K562 (cell line): Measurements from ENCODE around the gene NBR1. TPM values are rescaled to one million over a fixed set of nuclear protein-coding genes. Genes with fewer than 3 reads are reported as not detected.

ENCODE experiments used
- ARID1B ChIP-seq: fragments of 450-650 bp; IDR thresholded peaks from 2 replicates; pipeline ENCODE4 v1.6.1; 2016; ENCODE audit warnings: antibody characterized with exemption, mild to moderate bottlenecking, inconsistent platforms
- CBX8 ChIP-seq: fragments of 200-600 bp; sonication (generic); IDR thresholded peaks from 2 replicates; pipeline ENCODE4 v1.6.1; 2012; ENCODE audit warnings: borderline replicate concordance, mixed run types, low read depth, mild to moderate bottlenecking, moderate library complexity, mixed read lengths, low read length, control low read depth, inconsistent platforms; ENCODE audit not compliant: poor library complexity, severe bottlenecking; ENCODE audit errors: extremely low read depth
- CREM ChIP-seq: IDR thresholded peaks from 2 replicates; pipeline ENCODE4 v1.6.1; 2014; ENCODE audit warnings: antibody characterized with exemption, low read depth
- GTF2F1 ChIP-seq: IDR thresholded peaks from 2 replicates; pipeline ENCODE4 v1.6.1; 2011; ENCODE audit warnings: low read depth, low read length, improper control_type of control experiment
- ILK ChIP-seq: fragments of 450-650 bp; IDR thresholded peaks from 2 replicates; pipeline ENCODE4 v1.6.1; 2016; ENCODE audit warnings: missing genetic modification characterization, low read depth, mild to moderate bottlenecking, missing compliant biosample characterization, moderate library complexity, borderline replicate concordance
- MEF2A ChIP-seq: IDR thresholded peaks from 2 replicates; pipeline ENCODE4 v1.6.1; 2011; ENCODE audit warnings: low read depth, mild to moderate bottlenecking, low read length, moderate library complexity; ENCODE audit not compliant: control insufficient read depth
- MNT ChIP-seq, 2 experiments: fragments of 450-650 bp; conservative IDR thresholded peaks; 2 replicates each; pipeline ENCODE4 v1.6.1; 2017; ENCODE audit warnings: mild to moderate bottlenecking in 2 of 2, moderate library complexity in 2 of 2
- NELFE ChIP-seq: IDR thresholded peaks from 2 replicates; pipeline ENCODE4 v1.6.1; 2011; ENCODE audit warnings: mild to moderate bottlenecking; ENCODE audit not compliant: insufficient read depth, insufficient read length
- NR0B1 ChIP-seq: fragments of 450-650 bp; IDR thresholded peaks from one replicate; pipeline ENCODE4 v1.6.1; 2018; ENCODE audit warnings: mild to moderate bottlenecking, moderate library complexity; ENCODE audit not compliant: partially characterized antibody
- NR3C1 ChIP-seq: sonication (generic); formaldehyde crosslinking; IDR thresholded peaks from 2 replicates; pipeline ENCODE4 v1.8.1; 2022; ENCODE audit warnings: missing genetic modification reagents
- PCBP1 ChIP-seq: fragments of 200-400 bp; formaldehyde crosslinking; IDR thresholded peaks from 2 replicates; pipeline ENCODE4 v1.6.1; 2018; ENCODE audit warnings: mild to moderate bottlenecking, low read depth, low read length; ENCODE audit not compliant: poor library complexity, severe bottlenecking
- POLR2AphosphoS2 ChIP-seq: IDR thresholded peaks from 2 replicates; pipeline ENCODE4 v1.6.1; 2012; ENCODE audit warnings: low read length, improper control_type of control experiment
- SRSF9 ChIP-seq: fragments of 200-400 bp; formaldehyde crosslinking; IDR thresholded peaks from 2 replicates; pipeline ENCODE4 v1.6.1; 2017; ENCODE audit warnings: low read depth, low read length, borderline replicate concordance
- STAT5A ChIP-seq: IDR thresholded peaks from 2 replicates; pipeline ENCODE4 v1.6.1; 2012; ENCODE audit warnings: low read length, inconsistent platforms, borderline replicate concordance
- ZKSCAN8 ChIP-seq: fragments of 200-800 bp; sonication (Bioruptor generic); IDR thresholded peaks from 2 replicates; pipeline ENCODE4 v1.6.1; 2016; ENCODE audit warnings: missing genetic modification characterization, missing compliant biosample characterization
- ZNF175 ChIP-seq: fragments of 200-800 bp; sonication (Bioruptor generic); IDR thresholded peaks from 2 replicates; pipeline ENCODE4 v1.6.1; 2016; ENCODE audit warnings: low read depth, mild to moderate bottlenecking, missing genetic modification characterization, missing compliant biosample characterization
- ZNF217 ChIP-seq: sonication (generic); formaldehyde crosslinking; IDR thresholded peaks from 2 replicates; pipeline ENCODE4 v1.8.0; 2022; ENCODE audit warnings: mild to moderate bottlenecking, missing genetic modification reagents
- ZNF398 ChIP-seq: fragments of 250-450 bp; sonication (Bioruptor Pico); IDR thresholded peaks from 2 replicates; pipeline ENCODE4 v1.8.0; 2021; ENCODE audit warnings: moderate library complexity, mild to moderate bottlenecking, inconsistent platforms
- ZNF436 ChIP-seq: fragments of 250-450, 450-650 bp; sonication (Bioruptor Pico); formaldehyde crosslinking; IDR thresholded peaks from 2 replicates; pipeline ENCODE4 v1.7.0; 2020; ENCODE audit warnings: mild to moderate bottlenecking
- ZNF79 ChIP-seq: fragments of 250-450 bp; sonication (Bioruptor Pico); IDR thresholded peaks from 2 replicates; pipeline ENCODE4 v1.4.0; 2020; ENCODE audit warnings: low read depth, mild to moderate bottlenecking, moderate library complexity
- polyA plus RNA-seq, 8 experiments: library from polyadenylated mRNA; depleted of rRNA in 4 of 8; stranded (reverse) in 5 of 8; unstranded in 3 of 8; fragments of >200 nt; fragmentation: Nextera tagmentation in 2 of 8; fragmentation: Illumina TruSeq in 1 of 8; extraction: Ambion mirVana in 2 of 8; extraction: Trizol in 1 of 8; gene quantifications; 2 replicates each; pipeline versions ENCODE4 v1.2.1 to v1.2.3, GENCODE V29; 2011 to 2014; ENCODE audit warnings: inconsistent platforms in 1 of 8, missing spikeins in 1 of 8
- total RNA-seq, 7 experiments: library from RNA; depleted of rRNA in 6 of 7; stranded (reverse); fragments of >200 nt in 6 of 7; fragmentation: Illumina TruSeq in 2 of 7; extraction: Trizol in 2 of 7; gene quantifications; 2 replicates each; pipeline versions ENCODE4 v1.2.1 to v1.2.3, GENCODE V29; 2011 to 2021; ENCODE audit warnings: low replicate concordance in 1 of 7
- TF ChIP-seq, protein P1 (sequence below): fragments of 450-650 bp; formaldehyde crosslinking; IDR thresholded peaks from 2 replicates; pipeline ENCODE4 v1.4.0; 2020; ENCODE audit warnings: mild to moderate bottlenecking, moderate library complexity

The NBR1 gene
- total and polyA plus RNA-seq, 9 of the 15 experiments (the other 6 are each of a cell fraction or from before 2014, with no cell fraction given): 4.2 to 70.1 (median 39.9) TPM

GRCh38 chr17:43171586-43172487 lies 823 bp downstream of the NBR1 start (continued):
- TF ChIP-seq ILK (tag) (no peak), MEF2A (no peak), PCBP1 (no peak), GTF2F1 (no peak), ZNF175 (CRISPR knock-in tag) (no peak), ZKSCAN8 (CRISPR knock-in tag) (peak; percentile 59; the same call in 1 of the 2 replicates), CBX8 (no peak), NR0B1 (no peak), ARID1B (0 out of 2 replicates have a peak, but pooled peaks have one; percentile 11), ZNF398 (CRISPR knock-in tag) (no peak), NELFE (no peak), NR3C1 (CRISPR knock-in tag) (no peak), MNT (conservative IDR thresholded peaks at IDR 0.05) (peak in 1 of 2 experiments; percentile 37; a peak in 2 of 4 replicates), POLR2AphosphoS2 (no peak), SRSF9 (no peak), ZNF217 (no peak), STAT5A (no peak), ZNF79 (CRISPR knock-in tag) (no peak), ZNF436 (CRISPR knock-in tag) (no peak), CREM (peak; percentile 26; the same call in 1 of the 2 replicates)
- TF ChIP-seq, protein P1, sequence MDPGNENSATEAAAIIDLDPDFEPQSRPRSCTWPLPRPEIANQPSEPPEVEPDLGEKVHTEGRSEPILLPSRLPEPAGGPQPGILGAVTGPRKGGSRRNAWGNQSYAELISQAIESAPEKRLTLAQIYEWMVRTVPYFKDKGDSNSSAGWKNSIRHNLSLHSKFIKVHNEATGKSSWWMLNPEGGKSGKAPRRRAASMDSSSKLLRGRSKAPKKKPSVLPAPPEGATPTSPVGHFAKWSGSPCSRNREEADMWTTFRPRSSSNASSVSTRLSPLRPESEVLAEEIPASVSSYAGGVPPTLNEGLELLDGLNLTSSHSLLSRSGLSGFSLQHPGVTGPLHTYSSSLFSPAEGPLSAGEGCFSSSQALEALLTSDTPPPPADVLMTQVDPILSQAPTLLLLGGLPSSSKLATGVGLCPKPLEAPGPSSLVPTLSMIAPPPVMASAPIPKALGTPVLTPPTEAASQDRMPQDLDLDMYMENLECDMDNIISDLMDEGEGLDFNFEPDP (CRISPR knock-in tag): no peak
